Panc1 (cell line): ENCODE data around the gene HDAC6.

Experiments
- CTCF ChIP-seq: fragments of 450-650 bp; IDR thresholded peaks from 2 replicates; pipeline ENCODE4 v1.5.1; 2017; ENCODE audit warnings: mild to moderate bottlenecking
- POLR2AphosphoS5 ChIP-seq: IDR thresholded peaks from 2 replicates; pipeline ENCODE4 v1.6.1; 2012; ENCODE audit warnings: mild to moderate bottlenecking, low read depth, low read length, moderate library complexity
- SIN3A ChIP-seq: IDR thresholded peaks from 2 replicates; pipeline ENCODE4 v1.6.1; 2012; ENCODE audit warnings: low read depth, mild to moderate bottlenecking, low read length, moderate library complexity, borderline replicate concordance; ENCODE audit not compliant: insufficient read depth
- TCF7L2 ChIP-seq: IDR thresholded peaks from 2 replicates; pipeline ENCODE4 v1.6.1; 2011; ENCODE audit warnings: mild to moderate bottlenecking, low read depth, low read length, inconsistent platforms
- TF ChIP-seq, protein P1 (sequence below), 2 experiments: IDR thresholded peaks; 2 replicates each; pipeline ENCODE4 v1.6.1; 2011 to 2012; ENCODE audit warnings: low read depth in 2 of 2, control low read depth in 1 of 2, low read length in 1 of 2, mild to moderate bottlenecking in 1 of 2, moderate library complexity in 1 of 2; ENCODE audit not compliant: insufficient read depth in 1 of 2

- TF ChIP-seq CTCF = no peak
- no peak for TF ChIP-seq POLR2AphosphoS5
- no peak for TF ChIP-seq SIN3A
- TF ChIP-seq, protein P1, sequence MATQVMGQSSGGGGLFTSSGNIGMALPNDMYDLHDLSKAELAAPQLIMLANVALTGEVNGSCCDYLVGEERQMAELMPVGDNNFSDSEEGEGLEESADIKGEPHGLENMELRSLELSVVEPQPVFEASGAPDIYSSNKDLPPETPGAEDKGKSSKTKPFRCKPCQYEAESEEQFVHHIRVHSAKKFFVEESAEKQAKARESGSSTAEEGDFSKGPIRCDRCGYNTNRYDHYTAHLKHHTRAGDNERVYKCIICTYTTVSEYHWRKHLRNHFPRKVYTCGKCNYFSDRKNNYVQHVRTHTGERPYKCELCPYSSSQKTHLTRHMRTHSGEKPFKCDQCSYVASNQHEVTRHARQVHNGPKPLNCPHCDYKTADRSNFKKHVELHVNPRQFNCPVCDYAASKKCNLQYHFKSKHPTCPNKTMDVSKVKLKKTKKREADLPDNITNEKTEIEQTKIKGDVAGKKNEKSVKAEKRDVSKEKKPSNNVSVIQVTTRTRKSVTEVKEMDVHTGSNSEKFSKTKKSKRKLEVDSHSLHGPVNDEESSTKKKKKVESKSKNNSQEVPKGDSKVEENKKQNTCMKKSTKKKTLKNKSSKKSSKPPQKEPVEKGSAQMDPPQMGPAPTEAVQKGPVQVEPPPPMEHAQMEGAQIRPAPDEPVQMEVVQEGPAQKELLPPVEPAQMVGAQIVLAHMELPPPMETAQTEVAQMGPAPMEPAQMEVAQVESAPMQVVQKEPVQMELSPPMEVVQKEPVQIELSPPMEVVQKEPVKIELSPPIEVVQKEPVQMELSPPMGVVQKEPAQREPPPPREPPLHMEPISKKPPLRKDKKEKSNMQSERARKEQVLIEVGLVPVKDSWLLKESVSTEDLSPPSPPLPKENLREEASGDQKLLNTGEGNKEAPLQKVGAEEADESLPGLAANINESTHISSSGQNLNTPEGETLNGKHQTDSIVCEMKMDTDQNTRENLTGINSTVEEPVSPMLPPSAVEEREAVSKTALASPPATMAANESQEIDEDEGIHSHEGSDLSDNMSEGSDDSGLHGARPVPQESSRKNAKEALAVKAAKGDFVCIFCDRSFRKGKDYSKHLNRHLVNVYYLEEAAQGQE (IDR thresholded peaks at IDR 0.05; ENCODE audit: insufficient read depth in 1 of 2, low read depth in 2 of 2, low read length in 1 of 2) = no peak
- TF ChIP-seq TCF7L2 = no peak
These were observed 13.4 kb downstream of the HDAC6 start for GRCh38 chrX:48815266-48815665.
